ENCODE measurements around the gene HIPK2.
A peak's percentile ranks its signal among the peaks of the same experiment; 100 is the strongest.

Gene HIPK2

DNA sequence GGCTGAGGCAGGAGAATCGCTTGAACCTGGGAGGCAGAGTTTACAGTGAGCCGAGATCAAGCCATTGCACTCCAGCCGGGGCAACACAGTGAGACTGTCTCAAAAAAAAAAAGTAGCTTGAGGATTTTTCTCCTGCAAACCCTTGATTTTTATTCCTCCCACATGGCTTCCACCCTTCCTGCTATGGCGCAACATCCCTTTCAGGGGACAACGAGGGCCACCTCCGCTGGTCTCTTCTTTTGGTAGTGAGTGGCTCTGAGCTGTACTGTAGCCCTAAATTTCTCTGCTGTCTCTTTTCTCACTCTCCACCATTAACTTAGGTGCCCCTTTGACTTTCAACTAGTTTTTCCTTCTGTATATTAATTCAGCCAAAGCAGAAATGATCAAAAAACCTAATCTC, 113.4 kb downstream of the HIPK2 start:
- Histone ChIP-seq H3K9ac (ENCODE audit: low read depth in 1 of 2, low read length in 2 of 2) (no peak overlapping the region), H3K9me3 (ENCODE audit: control insufficient read depth in 2 of 2, low read length in 2 of 2) (no peaks in the 10 kb centered on the region), H3K4me3 (ENCODE audit: low read length in 2 of 2) (no peak overlapping the region), H3K27ac (ENCODE audit: low read depth in 2 of 2, low read length in 2 of 2) (no peak overlapping the region), H3K27me3 (ENCODE audit: control insufficient read depth in 2 of 2, insufficient read depth in 2 of 2, low read length in 2 of 2) (no peaks in the 10 kb centered on the region), H3K36me3 (ENCODE audit: control insufficient read depth in 2 of 2, insufficient read depth in 2 of 2, low read length in 2 of 2) (no peaks in the 10 kb centered on the region), H3K4me1 (ENCODE audit: control insufficient read depth in 2 of 2, insufficient read depth in 2 of 2, low read length in 2 of 2) (peaks cover 0 to 13% of the 10 kb centered on the region in 2 donors)

DNA sequence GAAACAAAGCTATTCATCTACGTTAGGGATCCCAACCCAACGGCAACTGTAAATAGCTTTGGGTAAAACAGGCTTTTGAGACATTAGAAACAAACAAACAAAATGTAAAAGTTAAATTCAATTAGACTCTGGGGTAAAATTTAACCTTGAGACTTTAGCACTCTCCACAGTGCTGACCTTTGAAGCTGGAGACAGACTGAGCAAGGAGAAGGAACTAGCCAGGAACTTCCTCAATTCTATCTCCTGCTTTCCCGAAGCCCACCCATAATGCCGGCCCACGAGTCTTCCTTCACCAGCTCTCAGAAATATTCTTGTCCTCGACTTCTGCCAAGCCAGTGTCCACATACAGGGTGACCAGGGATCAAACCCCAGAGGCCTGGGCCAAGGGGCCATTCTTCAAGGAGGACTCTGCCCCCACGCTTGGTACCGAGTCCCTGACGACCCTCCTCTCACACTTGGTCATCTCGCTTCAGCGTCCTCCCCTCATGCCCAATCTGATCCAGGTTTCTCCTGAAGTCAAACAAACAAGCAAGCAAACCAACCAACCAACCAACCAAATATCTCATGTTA, 114.1 kb downstream of the HIPK2 start:
- H3K4me3 ChIP-seq (ENCODE audit: low read length in 2 of 2), result no peak overlapping the region
- H3K27me3 ChIP-seq (ENCODE audit: control insufficient read depth in 2 of 2, insufficient read depth in 2 of 2, low read length in 2 of 2), result no peaks in the 10 kb centered on the region
- H3K36me3 ChIP-seq (ENCODE audit: control insufficient read depth in 2 of 2, insufficient read depth in 2 of 2, low read length in 2 of 2), result no peaks in the 10 kb centered on the region
- no peak overlapping the region for H3K9ac ChIP-seq (ENCODE audit: low read depth in 1 of 2, low read length in 2 of 2)
- H3K9me3 ChIP-seq (ENCODE audit: control insufficient read depth in 2 of 2, low read length in 2 of 2), result no peaks in the 10 kb centered on the region
- H3K27ac ChIP-seq (ENCODE audit: low read depth in 2 of 2, low read length in 2 of 2), result no peak overlapping the region
- H3K4me1 ChIP-seq (ENCODE audit: control insufficient read depth in 2 of 2, insufficient read depth in 2 of 2, low read length in 2 of 2), result peaks cover 0 to 19% of the 10 kb centered on the region in 2 donors

DNA sequence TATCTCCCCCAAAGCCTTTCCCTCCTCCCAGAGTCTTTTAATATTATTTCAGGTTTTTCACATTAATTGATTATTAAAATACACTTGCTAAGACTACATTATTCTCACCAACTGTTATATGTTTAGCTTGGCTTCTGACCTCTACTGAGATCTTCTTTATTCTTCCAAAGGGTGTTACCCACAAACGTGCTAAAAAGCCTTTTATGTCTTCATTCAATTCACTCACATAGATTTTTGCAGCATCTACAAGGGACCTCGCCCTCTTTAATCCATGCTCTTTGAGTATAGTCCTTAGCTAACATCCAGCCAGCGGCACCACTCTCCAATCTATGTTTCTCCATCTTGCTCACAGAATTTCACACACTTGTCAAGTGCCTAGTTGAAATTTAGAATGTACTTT, 115.9 kb downstream of the HIPK2 start:
- H3K9ac ChIP-seq (ENCODE audit: low read depth in 1 of 2, low read length in 2 of 2), result no peak overlapping the region
- H3K9me3 ChIP-seq (ENCODE audit: control insufficient read depth in 2 of 2, low read length in 2 of 2), result no peaks in the 10 kb centered on the region
- H3K36me3 ChIP-seq (ENCODE audit: control insufficient read depth in 2 of 2, insufficient read depth in 2 of 2, low read length in 2 of 2), result no peaks in the 10 kb centered on the region
- peaks cover 0 to 19% of the 10 kb centered on the region in 2 donors for H3K4me1 ChIP-seq (ENCODE audit: control insufficient read depth in 2 of 2, insufficient read depth in 2 of 2, low read length in 2 of 2)
- H3K4me3 ChIP-seq (ENCODE audit: low read length in 2 of 2), result no peak overlapping the region
- no peak overlapping the region for H3K27ac ChIP-seq (ENCODE audit: low read depth in 2 of 2, low read length in 2 of 2)
- H3K27me3 ChIP-seq (ENCODE audit: control insufficient read depth in 2 of 2, insufficient read depth in 2 of 2, low read length in 2 of 2), result no peaks in the 10 kb centered on the region

DNA sequence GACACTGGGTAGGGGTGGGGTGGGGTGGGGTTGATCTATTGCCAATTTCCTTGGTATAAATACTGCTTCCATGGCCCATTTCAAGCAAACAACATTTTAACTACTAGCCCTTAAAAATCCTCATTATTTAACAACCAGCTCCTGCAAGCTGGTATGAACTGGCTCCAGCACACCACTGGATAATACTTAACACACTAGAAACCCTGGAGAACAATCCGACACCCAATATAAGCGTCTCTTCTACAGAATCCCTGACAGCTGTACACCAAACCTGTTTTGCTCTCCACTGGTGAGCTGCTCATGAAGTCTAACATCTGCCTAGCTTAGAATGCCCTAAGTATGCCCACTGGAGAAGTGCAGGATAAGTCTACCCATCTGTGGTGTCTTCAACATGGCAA, 116.8 kb downstream of the HIPK2 start:
- no peak overlapping the region for H3K9ac ChIP-seq (ENCODE audit: low read depth in 1 of 2, low read length in 2 of 2)
- H3K4me3 ChIP-seq (ENCODE audit: low read length in 2 of 2), result no peak overlapping the region
- H3K9me3 ChIP-seq (ENCODE audit: control insufficient read depth in 2 of 2, low read length in 2 of 2), result no peaks in the 10 kb centered on the region
- H3K36me3 ChIP-seq (ENCODE audit: control insufficient read depth in 2 of 2, insufficient read depth in 2 of 2, low read length in 2 of 2), result no peaks in the 10 kb centered on the region
- H3K27ac ChIP-seq (ENCODE audit: low read depth in 2 of 2, low read length in 2 of 2), result peak overlapping the region; percentile 3 to 47
- H3K27me3 ChIP-seq (ENCODE audit: control insufficient read depth in 2 of 2, insufficient read depth in 2 of 2, low read length in 2 of 2), result no peaks in the 10 kb centered on the region
- H3K4me1 ChIP-seq (ENCODE audit: control insufficient read depth in 2 of 2, insufficient read depth in 2 of 2, low read length in 2 of 2), result peaks cover 0 to 19% of the 10 kb centered on the region in 2 donors

DNA sequence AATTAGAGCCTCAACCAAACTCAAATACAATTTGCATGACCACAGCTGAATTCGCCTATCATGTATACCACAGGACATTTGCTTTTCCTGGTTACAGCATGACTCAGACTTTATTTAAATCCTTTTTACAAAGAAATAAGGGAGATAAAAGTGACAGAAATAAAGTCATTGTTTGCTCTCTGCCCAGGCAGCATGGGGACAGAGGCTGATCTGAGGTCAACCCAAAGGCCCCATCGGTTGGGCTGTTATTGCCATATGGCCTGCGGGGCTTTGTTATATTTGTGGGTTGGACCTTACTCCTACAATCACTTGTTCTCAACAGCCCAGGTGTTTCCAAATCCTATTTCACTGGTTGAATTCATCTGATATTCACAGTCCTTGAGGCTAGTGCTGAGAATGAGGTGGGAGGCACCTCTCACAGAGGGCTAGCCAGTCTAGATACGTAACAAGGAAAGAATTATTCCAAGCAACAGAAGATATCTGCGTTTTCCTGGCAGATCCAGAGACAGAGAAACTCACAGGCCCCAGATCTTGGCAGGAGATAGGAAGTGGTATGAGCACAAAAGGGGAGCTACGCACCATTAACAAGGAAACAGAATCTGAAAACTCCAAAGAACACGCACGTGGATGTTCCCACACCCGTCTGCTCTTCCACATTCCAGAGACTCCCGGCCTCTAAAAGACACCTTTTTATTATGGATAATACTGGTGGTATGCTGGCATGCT, 117.3 kb downstream of the HIPK2 start:
- Histone ChIP-seq H3K36me3 (ENCODE audit: control insufficient read depth in 2 of 2, insufficient read depth in 2 of 2, low read length in 2 of 2) (no peaks in the 10 kb centered on the region), H3K27me3 (ENCODE audit: control insufficient read depth in 2 of 2, insufficient read depth in 2 of 2, low read length in 2 of 2) (no peaks in the 10 kb centered on the region), H3K9me3 (ENCODE audit: control insufficient read depth in 2 of 2, low read length in 2 of 2) (no peaks in the 10 kb centered on the region), H3K27ac (ENCODE audit: low read depth in 2 of 2, low read length in 2 of 2) (peak overlapping the region; percentile 57 to 73), H3K4me3 (ENCODE audit: low read length in 2 of 2) (no peak overlapping the region), H3K4me1 (ENCODE audit: control insufficient read depth in 2 of 2, insufficient read depth in 2 of 2, low read length in 2 of 2) (peaks cover 0 to 19% of the 10 kb centered on the region in 2 donors), H3K9ac (ENCODE audit: low read depth in 1 of 2, low read length in 2 of 2) (peak overlapping the region in 1 of 2 donors; percentile 36)

DNA sequence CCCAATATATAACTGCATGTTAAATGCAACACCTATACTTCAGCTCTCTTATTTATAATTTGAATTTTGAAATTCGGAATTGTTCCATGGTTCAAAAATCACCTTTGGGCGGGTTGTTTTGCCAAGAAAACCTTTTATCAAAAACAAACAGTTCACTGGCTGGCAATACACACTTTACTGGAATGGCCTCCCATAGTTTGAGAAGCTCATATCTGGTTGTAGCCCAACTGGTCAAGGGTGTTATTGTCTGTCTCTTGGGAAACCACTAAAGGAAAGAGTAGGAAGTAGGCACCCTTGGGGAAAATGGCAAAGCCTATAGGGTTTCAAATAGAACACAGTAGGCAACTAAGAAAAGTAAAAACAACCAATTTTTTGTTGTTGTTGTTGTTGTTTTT, 117.9 kb downstream of the HIPK2 start:
- H3K27ac ChIP-seq (ENCODE audit: low read depth in 2 of 2, low read length in 2 of 2), result peak overlapping the region; percentile 57 to 73
- no peak overlapping the region for H3K9ac ChIP-seq (ENCODE audit: low read depth in 1 of 2, low read length in 2 of 2)
- no peak overlapping the region for H3K4me3 ChIP-seq (ENCODE audit: low read length in 2 of 2)
- peaks cover 0 to 19% of the 10 kb centered on the region in 2 donors for H3K4me1 ChIP-seq (ENCODE audit: control insufficient read depth in 2 of 2, insufficient read depth in 2 of 2, low read length in 2 of 2)
- no peaks in the 10 kb centered on the region for H3K27me3 ChIP-seq (ENCODE audit: control insufficient read depth in 2 of 2, insufficient read depth in 2 of 2, low read length in 2 of 2)
- H3K9me3 ChIP-seq (ENCODE audit: control insufficient read depth in 2 of 2, low read length in 2 of 2), result no peaks in the 10 kb centered on the region
- H3K36me3 ChIP-seq (ENCODE audit: control insufficient read depth in 2 of 2, insufficient read depth in 2 of 2, low read length in 2 of 2), result no peaks in the 10 kb centered on the region

DNA sequence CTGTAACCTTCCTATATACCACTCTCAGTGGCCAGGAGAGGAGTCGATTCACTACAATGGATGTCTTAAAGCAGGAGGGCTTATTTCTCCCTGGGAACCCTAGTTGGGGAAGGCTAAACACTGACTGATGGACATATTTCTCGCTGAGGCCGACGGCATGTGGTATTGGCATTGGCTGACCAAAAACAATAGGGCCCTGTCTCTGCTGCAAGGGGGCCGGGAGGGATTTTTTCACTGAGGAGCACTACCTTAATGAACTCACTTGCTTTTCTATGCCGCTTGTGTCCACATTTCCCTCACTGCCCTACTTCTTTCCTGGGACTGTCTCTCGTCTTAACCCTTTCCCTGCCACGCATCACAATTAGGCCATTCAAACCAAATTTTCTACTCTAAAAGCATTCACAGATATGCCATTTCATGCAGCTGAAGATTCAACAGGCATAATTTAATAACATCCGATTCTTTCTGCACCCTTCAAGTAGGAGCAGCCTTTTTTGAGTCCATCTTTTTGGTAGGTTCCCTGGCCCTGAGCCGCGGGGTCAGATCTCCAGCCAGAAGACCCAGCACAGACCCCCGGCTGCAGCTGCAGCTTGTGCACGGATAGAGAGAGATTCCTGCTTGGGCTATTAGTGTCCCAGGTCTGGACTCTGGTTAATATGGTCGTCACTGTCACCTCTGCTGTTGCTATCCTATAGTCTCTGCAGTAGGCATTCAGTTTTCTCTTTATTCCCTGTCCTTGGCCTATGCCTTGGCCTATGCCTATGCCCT, 118.7 kb downstream of the HIPK2 start:
- Histone ChIP-seq H3K9me3 (ENCODE audit: control insufficient read depth in 2 of 2, low read length in 2 of 2) (no peaks in the 10 kb centered on the region), H3K4me3 (ENCODE audit: low read length in 2 of 2) (no peak overlapping the region), H3K36me3 (ENCODE audit: control insufficient read depth in 2 of 2, insufficient read depth in 2 of 2, low read length in 2 of 2) (no peaks in the 10 kb centered on the region), H3K4me1 (ENCODE audit: control insufficient read depth in 2 of 2, insufficient read depth in 2 of 2, low read length in 2 of 2) (peaks cover 0 to 19% of the 10 kb centered on the region in 2 donors), H3K27me3 (ENCODE audit: control insufficient read depth in 2 of 2, insufficient read depth in 2 of 2, low read length in 2 of 2) (no peaks in the 10 kb centered on the region), H3K9ac (ENCODE audit: low read depth in 1 of 2, low read length in 2 of 2) (no peak overlapping the region), H3K27ac (ENCODE audit: low read depth in 2 of 2, low read length in 2 of 2) (peak overlapping the region in 1 of 2 donors; percentile 40)

DNA sequence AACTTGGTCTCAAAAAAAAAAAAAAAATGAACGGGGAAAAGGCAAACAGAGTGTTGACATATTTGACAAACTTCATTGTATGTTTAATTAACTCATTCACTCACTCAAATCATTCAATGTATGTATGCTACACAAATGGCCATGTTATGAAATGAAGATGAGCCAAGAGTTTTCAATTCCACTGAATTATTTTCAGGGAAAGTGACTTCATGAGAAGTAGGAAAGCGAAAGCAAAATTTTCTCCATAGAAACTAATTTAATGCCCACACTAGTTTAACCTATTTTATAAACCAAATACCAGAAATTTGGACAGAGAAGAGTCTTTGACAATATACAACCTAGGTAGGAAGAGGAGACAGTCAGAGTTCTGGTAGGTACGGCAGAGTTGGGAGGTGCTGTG, 119.5 kb downstream of the HIPK2 start:
- H3K4me3 ChIP-seq (ENCODE audit: low read length in 2 of 2), result no peak overlapping the region
- H3K27me3 ChIP-seq (ENCODE audit: control insufficient read depth in 2 of 2, insufficient read depth in 2 of 2, low read length in 2 of 2), result no peaks in the 10 kb centered on the region
- no peak overlapping the region for H3K27ac ChIP-seq (ENCODE audit: low read depth in 2 of 2, low read length in 2 of 2)
- peaks cover 2 to 20% of the 10 kb centered on the region in 2 donors for H3K4me1 ChIP-seq (ENCODE audit: control insufficient read depth in 2 of 2, insufficient read depth in 2 of 2, low read length in 2 of 2)
- no peaks in the 10 kb centered on the region for H3K36me3 ChIP-seq (ENCODE audit: control insufficient read depth in 2 of 2, insufficient read depth in 2 of 2, low read length in 2 of 2)
- H3K9ac ChIP-seq (ENCODE audit: low read depth in 1 of 2, low read length in 2 of 2), result no peak overlapping the region
- no peaks in the 10 kb centered on the region for H3K9me3 ChIP-seq (ENCODE audit: control insufficient read depth in 2 of 2, low read length in 2 of 2)

DNA sequence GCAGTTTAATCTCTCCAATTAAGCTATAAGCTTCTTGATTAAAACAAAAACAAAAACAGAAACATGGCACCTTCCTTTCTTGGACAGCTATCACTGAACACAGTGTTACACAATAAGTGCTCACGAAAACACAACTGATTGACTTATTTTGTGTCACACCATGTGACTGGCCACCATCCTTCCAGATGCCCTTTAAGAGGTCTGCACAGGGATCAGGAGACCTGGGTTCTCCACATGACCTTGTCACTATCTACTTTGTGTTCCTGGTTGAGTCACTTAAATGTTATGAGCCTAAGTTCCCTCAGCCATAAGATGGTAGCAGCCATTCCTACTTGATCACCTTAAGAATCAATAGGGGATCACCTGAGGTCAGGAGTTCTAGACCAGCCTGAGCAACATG, 120.1 kb downstream of the HIPK2 start:
- Histone ChIP-seq H3K27me3 (ENCODE audit: control insufficient read depth in 2 of 2, insufficient read depth in 2 of 2, low read length in 2 of 2) (no peaks in the 10 kb centered on the region), H3K9me3 (ENCODE audit: control insufficient read depth in 2 of 2, low read length in 2 of 2) (no peaks in the 10 kb centered on the region), H3K4me1 (ENCODE audit: control insufficient read depth in 2 of 2, insufficient read depth in 2 of 2, low read length in 2 of 2) (peaks cover 6 to 25% of the 10 kb centered on the region in 2 donors), H3K27ac (ENCODE audit: low read depth in 2 of 2, low read length in 2 of 2) (no peak overlapping the region), H3K9ac (ENCODE audit: low read depth in 1 of 2, low read length in 2 of 2) (no peak overlapping the region), H3K36me3 (ENCODE audit: control insufficient read depth in 2 of 2, insufficient read depth in 2 of 2, low read length in 2 of 2) (no peaks in the 10 kb centered on the region), H3K4me3 (ENCODE audit: low read length in 2 of 2) (no peak overlapping the region)

DNA sequence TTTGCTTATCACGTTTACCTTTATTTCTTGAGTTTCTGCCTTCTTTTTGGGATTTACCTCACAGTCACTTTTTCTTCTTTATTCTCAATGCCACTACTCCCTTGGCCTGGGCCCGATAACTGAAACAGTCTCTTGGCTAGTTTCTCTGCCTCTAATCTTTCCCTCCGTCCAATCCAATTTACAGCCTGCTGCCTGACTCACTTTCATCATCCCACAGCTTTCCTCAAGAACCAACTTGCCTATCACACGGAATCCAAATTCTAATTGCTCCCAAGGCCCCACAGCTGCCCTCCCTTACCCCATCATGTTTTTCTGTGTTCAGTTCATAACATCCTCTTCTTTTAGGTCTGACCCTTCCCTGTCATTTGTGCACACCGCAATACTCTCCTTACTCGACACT, 121.4 kb downstream of the HIPK2 start:
- peaks cover 6 to 28% of the 10 kb centered on the region in 2 donors for H3K4me1 ChIP-seq (ENCODE audit: control insufficient read depth in 2 of 2, insufficient read depth in 2 of 2, low read length in 2 of 2)
- no peaks in the 10 kb centered on the region for H3K27me3 ChIP-seq (ENCODE audit: control insufficient read depth in 2 of 2, insufficient read depth in 2 of 2, low read length in 2 of 2)
- no peak overlapping the region for H3K9ac ChIP-seq (ENCODE audit: low read depth in 1 of 2, low read length in 2 of 2)
- no peaks in the 10 kb centered on the region for H3K36me3 ChIP-seq (ENCODE audit: control insufficient read depth in 2 of 2, insufficient read depth in 2 of 2, low read length in 2 of 2)
- no peak overlapping the region for H3K27ac ChIP-seq (ENCODE audit: low read depth in 2 of 2, low read length in 2 of 2)
- H3K9me3 ChIP-seq (ENCODE audit: control insufficient read depth in 2 of 2, low read length in 2 of 2), result no peaks in the 10 kb centered on the region
- H3K4me3 ChIP-seq (ENCODE audit: low read length in 2 of 2), result no peak overlapping the region
